ENCODE measurements around the gene ANKRD10. TPM values are rescaled to one million over a fixed set of nuclear protein-coding genes. Genes with fewer than 3 reads are reported as not detected.

Gene ANKRD10
- total and polyA plus RNA-seq, 2 experiments from 2014 or later, result 127 to 191 TPM

GRCh38 chr13:110873639-110874507, 41.0 kb downstream of the ANKRD10 start:
- H3K27me3 ChIP-seq, result no peaks in the 10 kb centered on the region
- no peak for TF ChIP-seq CTCF (IDR thresholded peaks at IDR 0.05; ENCODE audit: low read depth, low read length)
- no peak overlapping the region for H3K27ac ChIP-seq
- no peak for DNase-seq (ENCODE audit: low read depth in 1 of 2, low spot score in 1 of 2)
- no peaks in the 10 kb centered on the region for H3K36me3 ChIP-seq
- no peaks in the 10 kb centered on the region for H3K9me3 ChIP-seq (ENCODE audit: low read depth)
- peaks cover 5% of the 10 kb centered on the region for H3K4me1 ChIP-seq (ENCODE audit: low read depth)
- peak overlapping the region; percentile 41 for H3K4me3 ChIP-seq

DNA sequence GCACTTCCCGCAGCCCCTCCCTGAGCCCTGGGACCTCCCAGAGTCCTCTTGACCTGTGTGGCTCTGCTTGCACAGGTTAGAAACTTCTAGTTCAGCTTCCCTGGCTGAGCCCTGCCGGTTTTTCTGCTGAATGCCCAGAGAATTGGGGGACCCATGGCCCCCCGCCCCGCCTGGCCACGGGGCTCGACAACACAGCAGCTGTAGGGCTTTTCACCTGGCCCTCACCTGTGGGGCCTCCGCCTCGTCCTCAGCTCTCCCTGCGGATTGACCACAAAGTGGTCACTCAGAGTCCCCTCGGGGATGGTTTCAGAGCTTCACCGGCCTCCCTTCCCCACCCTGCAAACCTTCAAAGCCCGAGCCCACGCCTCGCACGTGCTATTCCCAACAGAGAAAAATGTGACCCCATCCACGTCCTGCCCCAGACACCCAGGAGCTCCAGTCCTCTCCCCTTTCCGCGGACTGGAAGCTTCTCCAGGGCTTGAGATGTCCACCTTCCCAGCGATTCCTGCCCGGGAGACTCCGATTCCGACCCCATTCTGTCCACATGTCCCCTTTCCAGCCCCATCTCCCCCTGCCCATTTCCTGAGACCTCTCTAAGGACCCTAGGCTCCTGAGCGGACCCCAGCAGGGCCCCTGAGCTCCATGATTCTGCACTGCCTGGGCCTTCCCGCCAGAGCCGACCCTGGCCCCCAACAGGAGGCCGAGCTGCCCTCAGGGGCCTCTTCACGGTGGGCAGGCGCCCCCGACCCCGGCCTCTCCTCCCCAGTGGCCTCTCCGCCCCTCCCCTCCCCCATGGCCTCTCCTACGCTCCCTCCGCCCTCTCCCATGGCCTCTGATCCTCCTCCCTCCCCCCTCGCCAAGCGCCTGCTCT, 41.9 kb downstream of the ANKRD10 start:
- no peak overlapping the region for H3K27ac ChIP-seq
- peaks cover 5% of the 10 kb centered on the region for H3K4me1 ChIP-seq (ENCODE audit: low read depth)
- no peaks in the 10 kb centered on the region for H3K36me3 ChIP-seq
- DNase-seq (ENCODE audit: low read depth in 1 of 2, low spot score in 1 of 2), result no peak
- TF ChIP-seq CTCF (IDR thresholded peaks at IDR 0.05; ENCODE audit: low read depth, low read length), result no peak
- no peaks in the 10 kb centered on the region for H3K27me3 ChIP-seq
- H3K4me3 ChIP-seq, result no peak overlapping the region
- H3K9me3 ChIP-seq (ENCODE audit: low read depth), result no peaks in the 10 kb centered on the region

DNA sequence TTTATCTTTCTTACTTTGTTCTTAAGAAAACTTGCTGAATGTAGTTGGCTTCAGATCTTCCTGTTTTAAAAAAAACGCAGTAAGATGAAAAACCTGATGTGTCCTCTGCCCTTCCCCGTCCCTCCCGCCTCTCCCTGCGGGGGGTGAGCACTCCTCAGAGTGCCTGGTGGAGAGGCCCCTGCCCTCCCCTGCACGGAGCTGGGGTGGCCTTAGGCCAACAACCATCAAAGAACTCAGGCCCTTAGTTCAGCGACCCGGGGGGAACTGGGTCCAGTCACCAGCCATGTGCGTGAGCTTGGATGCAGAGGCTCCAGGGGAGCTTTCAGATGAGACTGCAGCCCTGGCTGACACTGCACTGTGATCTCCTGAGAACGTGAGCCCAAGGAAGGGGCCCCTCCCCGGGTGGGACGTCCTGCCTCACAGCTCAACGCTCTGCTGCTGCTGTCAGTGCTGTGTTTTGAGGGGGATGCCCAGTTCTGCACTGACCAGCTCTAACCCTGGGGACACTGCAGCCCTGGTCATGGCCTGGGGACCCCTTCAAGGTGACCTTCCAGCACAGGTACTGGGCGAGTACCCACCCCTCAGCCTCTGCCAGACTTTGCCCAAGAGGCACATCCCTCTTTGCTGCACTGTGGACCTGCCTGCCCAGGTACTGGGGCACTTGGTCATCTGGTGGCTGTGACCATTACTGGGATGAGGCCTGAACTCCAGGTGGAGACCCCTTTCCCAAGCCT, 42.7 kb downstream of the ANKRD10 start:
- H3K27ac ChIP-seq, result no peak overlapping the region
- no peak for TF ChIP-seq CTCF (IDR thresholded peaks at IDR 0.05; ENCODE audit: low read depth, low read length)
- no peaks in the 10 kb centered on the region for H3K36me3 ChIP-seq
- H3K4me3 ChIP-seq, result no peak overlapping the region
- DNase-seq (ENCODE audit: low read depth in 1 of 2, low spot score in 1 of 2), result no peak
- no peaks in the 10 kb centered on the region for H3K27me3 ChIP-seq
- no peaks in the 10 kb centered on the region for H3K9me3 ChIP-seq (ENCODE audit: low read depth)
- peaks cover 5% of the 10 kb centered on the region for H3K4me1 ChIP-seq (ENCODE audit: low read depth)

- Histone ChIP-seq H3K27ac (no peak overlapping the region), H3K4me3 (no peak overlapping the region), H3K36me3 (no peaks in the 10 kb centered on the region), H3K9me3 (ENCODE audit: low read depth) (no peaks in the 10 kb centered on the region), H3K27me3 (no peaks in the 10 kb centered on the region), H3K4me1 (ENCODE audit: low read depth) (peaks cover 2% of the 10 kb centered on the region)
- peak; percentile 36 to 99 for DNase-seq (ENCODE audit: low read depth in 1 of 2, low spot score in 1 of 2)
- no peak for TF ChIP-seq CTCF (IDR thresholded peaks at IDR 0.05; ENCODE audit: low read depth, low read length)
Measured at GRCh38 chr13:110869805-110870706, 44.8 kb downstream of the ANKRD10 start.

Measured in cardiac muscle cell (in vitro differentiated cells and primary cell).